K562 (cell line): ENCODE data around the gene KCNJ2.

ENCODE experiments used
- CHCHD3 ChIP-seq: fragments of 250-450 bp; sonication (Bioruptor Pico); IDR thresholded peaks from 2 replicates; pipeline ENCODE4 v2.1.2; 2022; ENCODE audit warnings: mild to moderate bottlenecking
- CTCF ChIP-seq, 3 experiments: IDR thresholded peaks in 2 of 3; conservative IDR thresholded peaks in 1 of 3; 2 replicates each; pipeline ENCODE4 v1.5.1; 2011 to 2012; ENCODE audit warnings: low read length in 3 of 3, mild to moderate bottlenecking in 3 of 3, control low read depth in 2 of 3, improper control_type of control experiment in 1 of 3, inconsistent platforms in 1 of 3, low read depth in 1 of 3, mixed read lengths in 1 of 3, moderate library complexity in 1 of 3; ENCODE audit not compliant: insufficient read depth in 2 of 3
- DDX20 ChIP-seq: fragments of 450-650 bp; IDR thresholded peaks from 2 replicates; pipeline ENCODE4 v1.6.1; 2016; ENCODE audit warnings: missing genetic modification characterization, low read depth, mild to moderate bottlenecking, missing compliant biosample characterization, moderate library complexity
- ESRRA ChIP-seq: fragments of 450-650 bp; IDR thresholded peaks from 2 replicates; pipeline ENCODE4 v1.6.1; 2014; ENCODE audit warnings: low read depth, mild to moderate bottlenecking, moderate library complexity, borderline replicate concordance
- ETS1 ChIP-seq: conservative IDR thresholded peaks from 2 replicates; pipeline ENCODE4 v1.6.1; 2011; ENCODE audit warnings: low read depth, mild to moderate bottlenecking, low read length; ENCODE audit not compliant: control insufficient read depth
- EZH2 ChIP-seq: IDR thresholded peaks from 2 replicates; pipeline ENCODE4 v1.6.1; 2012; ENCODE audit warnings: low read depth, mild to moderate bottlenecking, inconsistent platforms, low read length, borderline replicate concordance
- HDAC1 ChIP-seq, 2 experiments: fragments of 450-650 bp; IDR thresholded peaks; 2 replicates each; pipeline ENCODE4 v1.6.1; 2016 to 2017; ENCODE audit warnings: inconsistent platforms in 1 of 2, mild to moderate bottlenecking in 1 of 2, moderate library complexity in 1 of 2
- POLR2AphosphoS5 ChIP-seq: IDR thresholded peaks from 2 replicates; pipeline ENCODE4 v1.6.1; 2011; ENCODE audit warnings: mild to moderate bottlenecking, low read depth, low read length, moderate library complexity; ENCODE audit not compliant: control insufficient read depth, insufficient read depth
- RBM14 ChIP-seq: fragments of 200-400 bp; formaldehyde crosslinking; IDR thresholded peaks from 2 replicates; pipeline ENCODE4 v1.6.1; 2018; ENCODE audit warnings: low read depth, mild to moderate bottlenecking, low read length, moderate library complexity, borderline replicate concordance; ENCODE audit not compliant: insufficient read depth
- REST ChIP-seq, 2 experiments: fragments of 450-650 bp; formaldehyde crosslinking in 1 of 2; IDR thresholded peaks; 2 replicates each; pipeline versions ENCODE4 v1.4.0 to v1.6.1; 2014 to 2020; ENCODE audit warnings: mild to moderate bottlenecking in 2 of 2, borderline replicate concordance in 1 of 2, low read depth in 1 of 2
- ZNF830 ChIP-seq: fragments of 250-450 bp; sonication (Bioruptor Pico); IDR thresholded peaks from 2 replicates; pipeline ENCODE4 v1.5.0; 2021; ENCODE audit warnings: mild to moderate bottlenecking

GRCh38 chr17:70206361-70207010 is 37.2 kb downstream of the KCNJ2 start:
- TF ChIP-seq CHCHD3 (CRISPR knock-in tag) (no peak), RBM14 (no peak), ETS1 (no peak), EZH2 (no peak), HDAC1 (IDR thresholded peaks at IDR 0.05) (no peak), POLR2AphosphoS5 (no peak), REST (IDR thresholded peaks at IDR 0.05; ENCODE audit: borderline replicate concordance) (no peak), REST (CRISPR knock-in tag; IDR thresholded peaks at IDR 0.05; ENCODE audit: low read depth) (no peak), DDX20 (tag) (no peak), CTCF (IDR thresholded peaks at IDR 0.05 in 2 of 3, conservative IDR thresholded peaks at IDR 0.05 in 1 of 3; ENCODE audit: insufficient read depth in 2 of 3, low read depth in 1 of 3, low read length in 3 of 3) (no peak), ESRRA (no peak), ZNF830 (no peak)
